ENCODE results near the gene CIAO2A. TPM values are rescaled to one million over a fixed set of nuclear protein-coding genes. Genes with fewer than 3 reads are reported as not detected.

The CIAO2A gene
- total RNA-seq, 2 experiments from 2014 or later, result 78.1 to 78.8 TPM

DNA sequence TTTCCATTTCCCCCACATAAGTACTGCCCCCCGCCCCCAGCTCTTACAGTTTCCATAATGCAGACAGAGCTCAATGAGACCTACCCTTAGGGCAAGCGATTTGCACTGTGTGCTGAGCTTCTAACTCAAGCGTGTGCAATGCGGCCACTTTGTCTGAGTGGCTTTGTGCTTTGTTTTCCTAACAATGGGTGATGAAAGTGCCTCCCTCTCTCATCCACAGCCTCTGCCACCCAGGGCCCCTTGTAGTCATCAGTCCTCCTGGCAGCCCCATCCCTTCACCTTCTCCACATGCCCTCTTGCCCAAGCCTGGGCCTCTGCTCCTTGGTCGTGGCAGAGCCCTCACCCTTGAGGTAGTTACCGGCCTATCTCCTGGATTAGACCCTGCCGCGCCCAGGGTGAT lies 64.5 kb downstream of the CIAO2A start:
- CTCF ChIA-PET, result interaction anchor here (0.7 to 1.4 kb wide), 5 partner anchors 11 to 85 kb away, joined by 3 to 7 read pairs (median 3); partner anchors contain the start of gene DAPK2

DNA sequence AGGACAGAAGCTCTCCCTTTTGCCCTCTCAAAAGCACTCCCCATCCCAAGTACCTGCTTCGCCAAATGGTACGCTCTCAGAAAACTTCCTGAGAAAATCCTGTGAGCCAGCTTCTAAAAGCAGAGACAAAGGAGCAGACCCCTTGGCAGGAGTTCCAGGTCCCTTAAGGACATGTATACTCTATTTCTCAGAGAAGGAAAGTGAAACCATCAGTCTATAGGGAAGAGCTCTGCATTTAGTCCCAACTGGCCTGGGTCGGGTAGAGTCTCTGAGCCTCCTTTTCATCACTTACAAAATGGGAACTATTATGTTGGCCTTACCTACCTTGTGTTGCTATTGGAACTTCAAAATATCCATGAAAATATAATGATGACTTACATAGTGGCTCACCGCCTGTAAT lies 67.0 kb downstream of the CIAO2A start:
- CTCF ChIA-PET, result interaction anchor here (1.0 kb wide), 1 partner anchor 9 kb away, joined by 3 read pairs; no protein-coding TSS in a partner anchor
- POLR2A ChIA-PET, result no interaction called here

More for the DNA sequence above, 64.5 kb downstream of the CIAO2A start:
- POLR2A ChIA-PET, result interaction anchor here (0.5 to 0.9 kb wide), 4 partner anchors 8 to 65 kb away, joined by 3 to 9 read pairs (median 4); no protein-coding TSS in a partner anchor

DNA sequence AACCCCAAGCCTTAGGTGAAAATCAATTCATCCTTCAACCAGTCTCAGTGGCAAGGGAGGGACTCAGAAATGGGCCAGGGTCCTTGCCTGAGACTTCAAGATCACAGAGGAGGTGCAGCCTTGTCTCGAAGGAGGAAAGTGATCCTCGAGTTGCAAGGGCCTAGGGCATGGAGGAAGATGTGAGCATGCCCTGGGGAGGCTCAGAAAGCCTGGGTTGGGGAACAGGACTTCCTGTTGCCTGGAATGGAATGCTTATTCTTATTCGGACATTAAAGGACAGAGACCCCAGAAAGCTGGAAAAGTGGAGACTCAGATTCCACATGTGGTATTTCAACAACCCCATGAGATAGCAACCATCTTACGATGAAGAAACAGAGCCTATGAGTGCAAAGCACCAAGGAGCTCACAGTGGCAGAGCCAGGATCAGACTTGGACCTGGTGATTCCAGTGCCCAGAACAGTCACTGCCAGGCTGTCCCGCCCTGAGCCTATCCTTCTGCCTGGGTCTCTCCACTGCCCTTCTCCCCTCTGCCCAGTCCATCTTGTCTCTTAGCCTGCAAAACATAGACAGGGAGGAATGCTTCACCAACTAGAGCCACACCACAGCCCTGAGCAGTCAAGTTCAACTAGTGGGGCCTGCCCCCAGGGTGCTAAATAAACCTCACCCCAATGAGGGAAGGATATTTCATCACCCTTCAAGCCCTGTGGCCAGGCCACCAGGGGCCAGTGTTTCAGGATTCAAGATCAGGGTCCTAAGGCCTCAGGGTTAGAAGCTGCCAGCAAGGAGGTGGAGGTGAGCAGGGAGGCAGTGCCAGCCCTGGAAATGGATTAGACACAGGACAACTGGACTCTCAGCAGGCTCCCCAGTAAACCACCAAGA lies 69.2 kb downstream of the CIAO2A start:
- ChIA-PET POLR2A (no interaction called here), CTCF (no interaction called here)

DNA sequence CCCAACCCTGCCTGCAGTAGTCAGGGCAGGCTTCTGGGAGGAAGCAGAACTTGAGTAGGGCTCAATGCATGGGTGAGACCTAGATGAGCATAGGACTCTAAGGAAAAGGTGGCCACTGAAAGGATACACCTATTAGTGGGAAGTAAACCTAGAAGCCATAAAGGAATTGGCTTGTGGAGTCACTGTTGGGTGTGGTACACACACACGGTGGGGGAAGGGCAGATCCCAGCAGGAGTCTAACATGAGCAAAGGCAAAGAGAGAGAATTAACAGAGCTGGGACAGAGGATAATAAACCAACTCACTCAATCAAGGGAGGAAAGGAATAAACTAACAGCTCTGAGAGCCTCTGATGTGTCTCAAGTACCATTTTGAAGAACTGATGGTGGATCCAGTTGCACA lies 70.4 kb downstream of the CIAO2A start:
- ChIA-PET CTCF (interaction anchor here (0.6 to 1.7 kb wide), 2 partner anchors 23 to 450 kb away, joined by 3 read pairs; partner anchors contain the start of gene DAPK2), POLR2A (no interaction called here)

DNA sequence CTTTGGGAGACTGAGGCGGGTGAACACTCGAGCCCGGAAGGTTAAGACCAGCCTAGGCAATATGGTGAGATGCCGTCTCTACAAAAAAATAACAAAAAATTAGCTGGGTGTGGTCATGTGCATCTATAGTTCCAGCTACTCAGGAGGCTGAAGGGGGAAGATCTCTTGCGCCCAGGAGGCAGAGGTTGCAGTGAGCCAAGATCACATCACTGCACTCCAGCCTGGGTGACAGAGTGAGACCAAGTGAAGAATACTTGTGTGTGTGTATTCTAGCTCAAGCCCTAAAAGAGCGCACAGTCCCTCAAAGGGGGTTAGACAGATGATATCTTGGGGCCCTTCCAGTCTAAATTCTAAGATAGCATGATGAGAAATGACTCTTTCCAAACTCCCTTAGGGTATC lies 71.1 kb downstream of the CIAO2A start:
- POLR2A ChIA-PET, result no interaction called here
- CTCF ChIA-PET, result interaction anchor here (1.7 kb wide), 1 partner anchor 24 kb away, joined by 3 read pairs; the partner anchor contains the start of gene DAPK2

Other genes starting within 250 kb of the CIAO2A start
- gene DAPK2, start 47.4 kb downstream of the CIAO2A start, total RNA-seq, result 1 to 10 TPM; 2.6 to 3.3 TPM
- 10 to 100 TPM; 86.6 to 91.1 TPM for gene SNX1, start 2.1 kb upstream of the CIAO2A start, total RNA-seq
- gene SNX22, start 57.9 kb upstream of the CIAO2A start, total RNA-seq, result under 1 TPM; 0.42 to 0.76 TPM
- gene PPIB, start 69.2 kb upstream of the CIAO2A start, total RNA-seq, result 100 to 1,000 TPM; 393 to 402 TPM

Measured in activated CD8-positive, alpha-beta memory T cell treated with anti-CD3 and anti-CD28 coated beads for 36 hours (primary cell).